Smooth muscle cell (in vitro differentiated cells): Measurements from ENCODE around the gene MN1. TPM values are rescaled to one million over a fixed set of nuclear protein-coding genes. Genes with fewer than 3 reads are reported as not detected.

Source experiments
- DNase-seq: peaks from one replicate; lab custom pipeline; 2025; ENCODE audit not compliant: unreplicated experiment; lab: John Stamatoyannopoulos, UW
- H2AFZ ChIP-seq: fragments of 200-600 bp; sonication (generic); 2 replicates; pipeline ENCODE4 v1.6.0; 2016; ENCODE audit warnings: antibody characterized with exemption, low read depth, mild to moderate bottlenecking
- H3F3A ChIP-seq: fragments of 200-600 bp; sonication (generic); 2 replicates; pipeline ENCODE4 v1.6.0; 2017; ENCODE audit warnings: antibody characterized with exemption, low read depth
- H3K27ac ChIP-seq: fragments of 200-600 bp; sonication (generic); 2 replicates; pipeline ENCODE4 v1.5.1; 2016; ENCODE audit warnings: low read depth, mild to moderate bottlenecking
- H3K27me3 ChIP-seq: fragments of 200-600 bp; sonication (generic); 2 replicates; pipeline ENCODE4 v1.6.1; 2016; ENCODE audit warnings: low read depth, mild to moderate bottlenecking
- H3K36me3 ChIP-seq: fragments of 200-600 bp; sonication (generic); 2 replicates; pipeline ENCODE4 v1.5.1; 2016; ENCODE audit warnings: low read depth
- H3K4me1 ChIP-seq: fragments of 200-600 bp; sonication (generic); 2 replicates; pipeline ENCODE4 v1.5.1; 2016; ENCODE audit warnings: low read depth
- H3K4me2 ChIP-seq: fragments of 200-600 bp; sonication (generic); 2 replicates; pipeline ENCODE4 v1.6.0; 2016; ENCODE audit warnings: mild to moderate bottlenecking
- H3K4me3 ChIP-seq: fragments of 200-600 bp; sonication (generic); 2 replicates; pipeline ENCODE4 v1.5.1; 2016; ENCODE audit warnings: mild to moderate bottlenecking
- H3K79me2 ChIP-seq: fragments of 200-600 bp; sonication (generic); 2 replicates; pipeline ENCODE4 v1.6.0; 2016; ENCODE audit warnings: low read depth, mild to moderate bottlenecking
- H3K9ac ChIP-seq: fragments of 200-600 bp; sonication (generic); 2 replicates; pipeline ENCODE4 v1.6.0; 2016; ENCODE audit warnings: low read depth
- H3K9me3 ChIP-seq: fragments of 200-600 bp; sonication (generic); replicated peaks from 2 replicates; pipeline ENCODE4 v1.5.1; 2016; ENCODE audit warnings: low read depth
- H4K20me1 ChIP-seq: fragments of 200-600 bp; sonication (generic); 2 replicates; pipeline ENCODE4 v1.6.0; 2016; ENCODE audit warnings: low read depth
- WGBS: methylation state at CpG from one replicate; pipeline ENCODE4 v1.1.7; 2016; ENCODE audit warnings: low lambda C conversion rate; 5-methylcytosine and 5-hydroxymethylcytosine counted together
- polyA plus RNA-seq: library from polyadenylated mRNA; unstranded; fragments of >200 nt; fragmentation: Nextera tagmentation; extraction: Ambion mirVana; gene quantifications from 2 replicates; pipeline ENCODE4 v1.2.1, GENCODE V29; 2016
- total RNA-seq: library from RNA; depleted of rRNA; stranded (reverse); fragments of >200 nt; gene quantifications from 2 replicates; pipeline ENCODE4 v1.2.3, GENCODE V29; 2014
- TF ChIP-seq, protein P1 (sequence below): fragments of 200-600 bp; sonication (generic); IDR thresholded peaks from 2 replicates; pipeline ENCODE4 v1.5.1; 2017; ENCODE audit warnings: borderline replicate concordance, mild to moderate bottlenecking, antibody characterized with exemption; ENCODE audit not compliant: insufficient read depth, poor library complexity, severe bottlenecking

The MN1 gene
- total and polyA plus RNA-seq, 2 experiments from 2014 or later: 0.98 to 3.3 TPM

DNA sequence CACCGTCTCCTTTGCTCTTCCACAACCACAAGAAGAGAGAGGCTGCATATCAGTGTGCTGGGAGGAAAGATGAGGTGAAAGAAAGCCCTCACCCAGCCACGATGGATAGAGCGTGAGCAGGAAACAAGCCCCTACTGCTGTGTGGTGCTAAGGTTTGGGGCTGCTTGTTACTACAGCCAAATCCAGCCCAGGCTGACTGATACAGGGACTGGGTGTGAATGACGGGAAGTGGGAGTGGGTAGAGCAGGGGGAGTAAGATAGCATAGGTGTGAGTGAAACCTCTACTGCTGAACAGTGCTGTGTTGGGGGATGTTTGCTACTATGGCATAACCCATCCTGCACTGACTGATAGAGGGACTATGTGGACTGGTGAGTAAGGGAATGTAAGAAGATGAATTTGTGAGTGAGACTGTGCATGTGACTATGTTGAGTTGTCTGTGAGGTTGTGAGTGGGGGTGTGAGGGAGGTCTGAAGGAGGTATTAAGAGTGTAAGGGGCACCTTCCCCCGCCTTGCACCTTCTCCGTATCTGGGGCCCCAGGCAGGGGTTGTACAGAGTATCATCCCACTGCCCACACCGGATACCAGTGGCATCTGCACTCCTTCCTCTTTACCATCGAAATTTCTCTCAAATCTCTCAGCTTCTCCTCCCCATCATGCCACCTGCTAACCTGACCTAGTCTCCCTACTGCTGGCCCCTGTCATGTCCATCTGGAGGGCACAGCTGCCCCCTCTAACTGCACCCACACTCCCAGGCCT lies 91.5 kb downstream of the MN1 start:
- no peaks in the 10 kb centered on the region for H4K20me1 ChIP-seq

GRCh38 chr22:27706489-27706888 lies 95.1 kb downstream of the MN1 start:
- TF ChIP-seq, protein P1, sequence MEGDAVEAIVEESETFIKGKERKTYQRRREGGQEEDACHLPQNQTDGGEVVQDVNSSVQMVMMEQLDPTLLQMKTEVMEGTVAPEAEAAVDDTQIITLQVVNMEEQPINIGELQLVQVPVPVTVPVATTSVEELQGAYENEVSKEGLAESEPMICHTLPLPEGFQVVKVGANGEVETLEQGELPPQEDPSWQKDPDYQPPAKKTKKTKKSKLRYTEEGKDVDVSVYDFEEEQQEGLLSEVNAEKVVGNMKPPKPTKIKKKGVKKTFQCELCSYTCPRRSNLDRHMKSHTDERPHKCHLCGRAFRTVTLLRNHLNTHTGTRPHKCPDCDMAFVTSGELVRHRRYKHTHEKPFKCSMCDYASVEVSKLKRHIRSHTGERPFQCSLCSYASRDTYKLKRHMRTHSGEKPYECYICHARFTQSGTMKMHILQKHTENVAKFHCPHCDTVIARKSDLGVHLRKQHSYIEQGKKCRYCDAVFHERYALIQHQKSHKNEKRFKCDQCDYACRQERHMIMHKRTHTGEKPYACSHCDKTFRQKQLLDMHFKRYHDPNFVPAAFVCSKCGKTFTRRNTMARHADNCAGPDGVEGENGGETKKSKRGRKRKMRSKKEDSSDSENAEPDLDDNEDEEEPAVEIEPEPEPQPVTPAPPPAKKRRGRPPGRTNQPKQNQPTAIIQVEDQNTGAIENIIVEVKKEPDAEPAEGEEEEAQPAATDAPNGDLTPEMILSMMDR: no peak
- no peaks in the 10 kb centered on the region for H3K9me3 ChIP-seq
- no peak overlapping the region for H3K9ac ChIP-seq
- H2AFZ ChIP-seq: no peak overlapping the region
- H3K4me1 ChIP-seq: no peaks in the 10 kb centered on the region
- no peaks in the 10 kb centered on the region for H3K27me3 ChIP-seq
- H3K36me3 ChIP-seq: no peaks in the 10 kb centered on the region
- no peak overlapping the region for H3K4me3 ChIP-seq
- no peak overlapping the region for H3K4me2 ChIP-seq
- H3K79me2 ChIP-seq: no peaks in the 10 kb centered on the region
- DNase-seq: no peak
- no peaks in the 10 kb centered on the region for H4K20me1 ChIP-seq
- H3K27ac ChIP-seq: no peak overlapping the region
- H3F3A ChIP-seq: no peaks in the 10 kb centered on the region
- 94% methylated on average over 5 of the region's 5 CpGs for WGBS

More for the DNA sequence above, 91.5 kb downstream of the MN1 start:
- no peak for DNase-seq
- no peaks in the 10 kb centered on the region for H3K9me3 ChIP-seq
- no peaks in the 10 kb centered on the region for H3K27me3 ChIP-seq
- no peaks in the 10 kb centered on the region for H3K36me3 ChIP-seq
- TF ChIP-seq, protein P1: no peak
- 93% methylated on average over 7 of the region's 8 CpGs for WGBS
- H2AFZ ChIP-seq: no peak overlapping the region
- no peaks in the 10 kb centered on the region for H3K79me2 ChIP-seq
- H3F3A ChIP-seq: no peaks in the 10 kb centered on the region
- H3K4me2 ChIP-seq: no peak overlapping the region
- H3K4me3 ChIP-seq: no peak overlapping the region
- no peak overlapping the region for H3K9ac ChIP-seq
- no peak overlapping the region for H3K27ac ChIP-seq
- H3K4me1 ChIP-seq: no peaks in the 10 kb centered on the region

DNA sequence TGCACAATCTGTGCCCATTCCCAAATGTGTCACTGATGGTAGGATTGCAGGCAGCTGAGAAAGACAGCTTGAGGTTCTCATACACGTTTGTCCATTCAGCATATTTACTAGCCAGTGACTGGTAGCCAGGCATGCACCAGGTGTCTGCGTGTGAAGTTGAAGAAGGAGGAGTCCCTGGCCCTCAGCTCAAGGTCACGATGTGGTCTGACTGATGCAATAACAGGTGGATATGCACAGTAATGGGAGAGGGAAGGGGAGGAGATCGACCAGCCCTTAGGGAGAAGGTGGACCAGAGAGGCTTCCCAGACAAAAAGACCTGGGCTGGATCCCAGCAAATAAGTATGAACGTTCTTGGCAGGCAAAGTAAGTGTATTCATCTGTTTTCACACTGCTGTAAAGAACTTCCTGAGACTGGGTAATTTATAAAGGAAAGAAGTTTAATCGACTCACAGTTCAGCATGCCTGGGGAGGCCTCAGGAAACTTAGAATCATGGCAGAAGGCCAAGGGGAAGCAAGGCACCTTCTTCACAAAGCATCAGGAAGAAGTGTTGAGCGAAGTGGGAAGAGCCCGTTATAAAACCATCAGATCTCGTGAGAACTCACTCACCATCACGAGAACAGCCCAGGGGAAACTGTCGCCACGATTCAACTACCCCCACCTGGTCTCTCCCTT lies 96.0 kb downstream of the MN1 start:
- Histone ChIP-seq H2AFZ (no peak overlapping the region), H3K9me3 (no peaks in the 10 kb centered on the region), H3K4me1 (no peaks in the 10 kb centered on the region), H3K9ac (no peak overlapping the region), H3K36me3 (no peaks in the 10 kb centered on the region), H3K79me2 (no peaks in the 10 kb centered on the region), H3K27me3 (no peaks in the 10 kb centered on the region), H3K27ac (no peak overlapping the region), H3F3A (no peaks in the 10 kb centered on the region), H3K4me3 (no peak overlapping the region), H3K4me2 (no peak overlapping the region), H4K20me1 (no peaks in the 10 kb centered on the region)
- 89% methylated on average over 12 of the region's 12 CpGs for WGBS
- no peak for DNase-seq
- TF ChIP-seq, protein P1: no peak
